ENCODE results near the gene RBM43. TPM values are rescaled to one million over a fixed set of nuclear protein-coding genes. Genes with fewer than 3 reads are reported as not detected.

RBM43 gene
- total RNA-seq, 2 experiments from 2014 or later, result 0.25 to 0.91 TPM

GRCh38 chr2:151207100-151207499 is 54.6 kb downstream of the RBM43 start:
- Histone ChIP-seq H3K9me2 (ENCODE audit: insufficient read depth, low read length) (no peaks in the 10 kb centered on the region; the same call in 1 of the 2 replicates), H3K9me3 (ENCODE audit: low read length) (no peaks in the 10 kb centered on the region), H3K4me2 (ENCODE audit: low read length) (no peak overlapping the region), H3K79me2 (ENCODE audit: insufficient read depth, low read depth, low read length) (no peaks in the 10 kb centered on the region), H3K27ac (ENCODE audit: low read depth, low read length, poor library complexity, severe bottlenecking) (no peak overlapping the region), H3K4me3 (ENCODE audit: low read depth, low read length, poor library complexity, severe bottlenecking) (no peak overlapping the region), H3K4me1 (ENCODE audit: insufficient read depth, low read length, poor library complexity, severe bottlenecking) (no peaks in the 10 kb centered on the region), H2AFZ (ENCODE audit: low read length) (no peak overlapping the region), H3K36me3 (ENCODE audit: insufficient read depth, low read length) (no peaks in the 10 kb centered on the region), H4K20me1 (ENCODE audit: insufficient read depth, low read length) (no peaks in the 10 kb centered on the region)
- TF ChIP-seq EZH2phosphoT487 (IDR thresholded peaks at IDR 0.05; ENCODE audit: borderline replicate concordance, low read depth, low read length) (no peak), CTCF (conservative IDR thresholded peaks at IDR 0.05; ENCODE audit: low read length) (no peak)
- no TSS peak for BruUV-seq (replicated peaks)
- DNase-seq (ENCODE audit: low spot score), result no peak
- ChIA-PET POLR2A (interaction anchor here (0.7 kb wide), 1 partner anchor 43 kb away, joined by 4 read pairs; no protein-coding TSS in a partner anchor), CTCF (ENCODE audit: unreplicated experiment) (no interaction called here)
- intact Hi-C loops (cut with micrococcal nuclease; ENCODE audit: unreplicated experiment), result no loop called here

GRCh38 chr2:151206446-151206968 is 55.2 kb downstream of the RBM43 start:
- Histone ChIP-seq H4K20me1 (ENCODE audit: insufficient read depth, low read length) (no peaks in the 10 kb centered on the region), H3K79me2 (ENCODE audit: insufficient read depth, low read depth, low read length) (no peaks in the 10 kb centered on the region), H3K9me2 (ENCODE audit: insufficient read depth, low read length) (no peaks in the 10 kb centered on the region; the same call in 1 of the 2 replicates), H3K9me3 (ENCODE audit: low read length) (no peaks in the 10 kb centered on the region), H3K4me2 (ENCODE audit: low read length) (no peak overlapping the region), H3K4me3 (ENCODE audit: low read depth, low read length, poor library complexity, severe bottlenecking) (no peak overlapping the region), H3K36me3 (ENCODE audit: insufficient read depth, low read length) (no peaks in the 10 kb centered on the region), H3K27ac (ENCODE audit: low read depth, low read length, poor library complexity, severe bottlenecking) (no peak overlapping the region), H3K4me1 (ENCODE audit: insufficient read depth, low read length, poor library complexity, severe bottlenecking) (no peaks in the 10 kb centered on the region), H2AFZ (ENCODE audit: low read length) (no peak overlapping the region)
- intact Hi-C loops (cut with micrococcal nuclease; ENCODE audit: unreplicated experiment), result no loop called here
- POLR2A ChIA-PET, result no interaction called here
- DNase-seq (ENCODE audit: low spot score), result no peak
- BruUV-seq (replicated peaks), result no TSS peak
- CTCF ChIA-PET (ENCODE audit: unreplicated experiment), result no interaction called here
- TF ChIP-seq CTCF (conservative IDR thresholded peaks at IDR 0.05; ENCODE audit: low read length) (no peak), EZH2phosphoT487 (IDR thresholded peaks at IDR 0.05; ENCODE audit: borderline replicate concordance, low read depth, low read length) (no peak)

GRCh38 chr2:151205571-151205970 is 56.1 kb downstream of the RBM43 start:
- no peak for DNase-seq (ENCODE audit: low spot score)
- H3K36me3 ChIP-seq (ENCODE audit: insufficient read depth, low read length), result no peaks in the 10 kb centered on the region
- H2AFZ ChIP-seq (ENCODE audit: low read length), result no peak overlapping the region
- H4K20me1 ChIP-seq (ENCODE audit: insufficient read depth, low read length), result no peaks in the 10 kb centered on the region
- CTCF ChIA-PET (ENCODE audit: unreplicated experiment), result no interaction called here
- H3K27ac ChIP-seq (ENCODE audit: low read depth, low read length, poor library complexity, severe bottlenecking), result no peak overlapping the region
- no peaks in the 10 kb centered on the region for H3K9me3 ChIP-seq (ENCODE audit: low read length)
- no TSS peak for BruUV-seq (replicated peaks)
- no peaks in the 10 kb centered on the region; the same call in 1 of the 2 replicates for H3K9me2 ChIP-seq (ENCODE audit: insufficient read depth, low read length)
- intact Hi-C loops (cut with micrococcal nuclease; ENCODE audit: unreplicated experiment), result no loop called here
- POLR2A ChIA-PET, result no interaction called here
- no peaks in the 10 kb centered on the region for H3K4me1 ChIP-seq (ENCODE audit: insufficient read depth, low read length, poor library complexity, severe bottlenecking)
- TF ChIP-seq EZH2phosphoT487 (IDR thresholded peaks at IDR 0.05; ENCODE audit: borderline replicate concordance, low read depth, low read length) (no peak), CTCF (conservative IDR thresholded peaks at IDR 0.05; ENCODE audit: low read length) (no peak)
- H3K79me2 ChIP-seq (ENCODE audit: insufficient read depth, low read depth, low read length), result no peaks in the 10 kb centered on the region
- H3K4me2 ChIP-seq (ENCODE audit: low read length), result no peak overlapping the region
- H3K4me3 ChIP-seq (ENCODE audit: low read depth, low read length, poor library complexity, severe bottlenecking), result no peak overlapping the region
